Measurements from ENCODE around the gene TCEAL7.
A peak's percentile ranks its signal among the peaks of the same experiment; 100 is the strongest.

TCEAL7 gene

GRCh38 chrX:103330681-103331288, 746 bp downstream of the TCEAL7 start:
- H3K4me3 ChIP-seq (replicated peaks in 1 of 2; ENCODE audit: low read depth in 2 of 2, low read length in 2 of 2), result peak overlapping the region; percentile 13 to 43
- TF ChIP-seq, protein P1, sequence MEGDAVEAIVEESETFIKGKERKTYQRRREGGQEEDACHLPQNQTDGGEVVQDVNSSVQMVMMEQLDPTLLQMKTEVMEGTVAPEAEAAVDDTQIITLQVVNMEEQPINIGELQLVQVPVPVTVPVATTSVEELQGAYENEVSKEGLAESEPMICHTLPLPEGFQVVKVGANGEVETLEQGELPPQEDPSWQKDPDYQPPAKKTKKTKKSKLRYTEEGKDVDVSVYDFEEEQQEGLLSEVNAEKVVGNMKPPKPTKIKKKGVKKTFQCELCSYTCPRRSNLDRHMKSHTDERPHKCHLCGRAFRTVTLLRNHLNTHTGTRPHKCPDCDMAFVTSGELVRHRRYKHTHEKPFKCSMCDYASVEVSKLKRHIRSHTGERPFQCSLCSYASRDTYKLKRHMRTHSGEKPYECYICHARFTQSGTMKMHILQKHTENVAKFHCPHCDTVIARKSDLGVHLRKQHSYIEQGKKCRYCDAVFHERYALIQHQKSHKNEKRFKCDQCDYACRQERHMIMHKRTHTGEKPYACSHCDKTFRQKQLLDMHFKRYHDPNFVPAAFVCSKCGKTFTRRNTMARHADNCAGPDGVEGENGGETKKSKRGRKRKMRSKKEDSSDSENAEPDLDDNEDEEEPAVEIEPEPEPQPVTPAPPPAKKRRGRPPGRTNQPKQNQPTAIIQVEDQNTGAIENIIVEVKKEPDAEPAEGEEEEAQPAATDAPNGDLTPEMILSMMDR (IDR thresholded peaks at IDR 0.05; ENCODE audit: low read depth, low read length), result no peak
- peak; percentile 12 to 13 for DNase-seq (ENCODE audit: low read depth in 2 of 2)

GRCh38 chrX:103338663-103339062, 8.6 kb downstream of the TCEAL7 start:
- TF ChIP-seq, protein P1 (IDR thresholded peaks at IDR 0.05; ENCODE audit: low read depth, low read length), result no peak

GRCh38 chrX:103343105-103343504, 13.1 kb downstream of the TCEAL7 start:
- peak; percentile 66 for DNase-seq (ENCODE audit: low read depth in 2 of 2)
- TF ChIP-seq, protein P1 (IDR thresholded peaks at IDR 0.05; ENCODE audit: low read depth, low read length), result peak; percentile 65
- H3K4me3 ChIP-seq (replicated peaks in 1 of 2; ENCODE audit: low read depth in 2 of 2, low read length in 2 of 2), result no peak overlapping the region

More at GRCh38 chrX:103338663-103339062, 8.6 kb downstream of the TCEAL7 start:
- H3K4me3 ChIP-seq (replicated peaks in 1 of 2; ENCODE audit: low read depth in 2 of 2, low read length in 2 of 2), result no peak overlapping the region
- no peak for DNase-seq (ENCODE audit: low read depth in 2 of 2)

DNA sequence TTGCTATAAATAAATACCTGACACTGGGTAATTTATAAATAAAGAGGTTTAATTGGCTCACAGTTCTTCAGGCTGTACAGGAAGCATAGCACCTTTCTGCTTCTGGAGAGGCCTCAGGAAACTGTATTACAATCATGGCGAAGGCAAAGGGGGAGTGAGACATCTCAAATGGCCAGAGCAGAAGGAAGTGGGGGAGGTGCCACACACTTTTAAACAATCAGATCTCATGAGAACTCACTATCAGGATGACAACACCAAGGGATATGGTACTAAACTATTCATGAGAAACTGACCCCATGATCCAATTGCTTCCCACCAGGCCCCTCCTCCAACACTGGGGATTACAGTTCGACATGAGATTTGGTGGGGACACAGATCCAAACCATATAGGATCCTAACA, 14.6 kb downstream of the TCEAL7 start:
- TF ChIP-seq, protein P1 (IDR thresholded peaks at IDR 0.05; ENCODE audit: low read depth, low read length), result no peak
- no peak overlapping the region for H3K4me3 ChIP-seq (replicated peaks in 1 of 2; ENCODE audit: low read depth in 2 of 2, low read length in 2 of 2)
- no peak for DNase-seq (ENCODE audit: low read depth in 2 of 2)

- DNase-seq (ENCODE audit: low read depth in 2 of 2), result no peak
- H3K4me3 ChIP-seq (replicated peaks in 1 of 2; ENCODE audit: low read depth in 2 of 2, low read length in 2 of 2), result no peak overlapping the region
- TF ChIP-seq, protein P1 (IDR thresholded peaks at IDR 0.05; ENCODE audit: low read depth, low read length), result no peak
Observed at GRCh38 chrX:103347682-103348397, 17.8 kb downstream of the TCEAL7 start.

GRCh38 chrX:103356130-103356798, 26.2 kb downstream of the TCEAL7 start, which contains the start of gene TCEAL9:
Gene TCEAL9, plus strand, starts transcription at chrX:103356506. Its CDS starts 1,179 bp downstream, at chrX:103357685.
- H3K4me3 ChIP-seq (replicated peaks in 1 of 2; ENCODE audit: low read depth in 2 of 2, low read length in 2 of 2), result peak within 1 kb of the TSS; percentile 71 to 75
- TF ChIP-seq, protein P1 (IDR thresholded peaks at IDR 0.05; ENCODE audit: low read depth, low read length), result no peak
- peak; percentile 81 to 91 for DNase-seq (ENCODE audit: low read depth in 2 of 2)

Measured in cardiac fibroblast (primary cell).